GM18507 (cell line): ENCODE data around the gene PHLPP1.
"Not testable (repeated sequence)": the region's sequence is repeated elsewhere in the genome, so short reads cannot be mapped to it uniquely, and the experiment has no call there.

ENCODE experiments used
- DNase-seq: peaks from one replicate; pipeline ENCODE4 v3.0.0; 2011; ENCODE audit warnings: low read depth; ENCODE audit not compliant: insufficient read length; ENCODE audit errors: extremely low spot score
- FAIRE-seq: peaks from 2 replicates; lab custom pipeline; 2011; peaks lifted over from hg19 to GRCh38; lab: Jason Lieb, UNC

The PHLPP1 gene

DNA sequence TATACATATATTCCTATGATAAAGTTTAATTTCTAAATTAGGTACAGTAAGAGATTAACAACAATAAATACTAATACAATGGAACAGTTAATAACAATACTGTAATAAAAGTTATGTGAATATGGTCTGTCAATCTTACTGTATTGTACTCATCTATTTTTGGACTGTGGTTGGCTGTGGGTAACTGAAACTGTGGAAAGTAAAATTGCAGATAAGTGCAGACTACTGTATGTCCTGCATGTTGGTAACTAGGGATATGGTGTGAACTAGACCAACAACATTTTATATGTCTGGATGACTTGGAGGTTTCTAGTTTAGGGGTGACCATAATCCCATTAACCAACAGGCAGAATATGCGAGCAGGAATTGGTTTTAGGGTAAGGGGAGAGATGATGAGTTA, 23.3 kb downstream of the PHLPP1 start:
- DNase-seq, result no peak
- FAIRE-seq, result no peak

- FAIRE-seq, result no peak
- no peak for DNase-seq
Measured at GRCh38 chr18:62739911-62740310, 24.6 kb downstream of the PHLPP1 start.

GRCh38 chr18:62740650-62741049, 25.3 kb downstream of the PHLPP1 start:
- FAIRE-seq, result not testable (repeated sequence)

GRCh38 chr18:62741118-62741566, 25.8 kb downstream of the PHLPP1 start:
- FAIRE-seq, result no peak
- no peak for DNase-seq

More at GRCh38 chr18:62740650-62741049, 25.3 kb downstream of the PHLPP1 start:
- not testable (repeated sequence) for DNase-seq

GRCh38 chr18:62741584-62741983, 26.2 kb downstream of the PHLPP1 start:
- DNase-seq (no peak), FAIRE-seq (no peak)

DNA sequence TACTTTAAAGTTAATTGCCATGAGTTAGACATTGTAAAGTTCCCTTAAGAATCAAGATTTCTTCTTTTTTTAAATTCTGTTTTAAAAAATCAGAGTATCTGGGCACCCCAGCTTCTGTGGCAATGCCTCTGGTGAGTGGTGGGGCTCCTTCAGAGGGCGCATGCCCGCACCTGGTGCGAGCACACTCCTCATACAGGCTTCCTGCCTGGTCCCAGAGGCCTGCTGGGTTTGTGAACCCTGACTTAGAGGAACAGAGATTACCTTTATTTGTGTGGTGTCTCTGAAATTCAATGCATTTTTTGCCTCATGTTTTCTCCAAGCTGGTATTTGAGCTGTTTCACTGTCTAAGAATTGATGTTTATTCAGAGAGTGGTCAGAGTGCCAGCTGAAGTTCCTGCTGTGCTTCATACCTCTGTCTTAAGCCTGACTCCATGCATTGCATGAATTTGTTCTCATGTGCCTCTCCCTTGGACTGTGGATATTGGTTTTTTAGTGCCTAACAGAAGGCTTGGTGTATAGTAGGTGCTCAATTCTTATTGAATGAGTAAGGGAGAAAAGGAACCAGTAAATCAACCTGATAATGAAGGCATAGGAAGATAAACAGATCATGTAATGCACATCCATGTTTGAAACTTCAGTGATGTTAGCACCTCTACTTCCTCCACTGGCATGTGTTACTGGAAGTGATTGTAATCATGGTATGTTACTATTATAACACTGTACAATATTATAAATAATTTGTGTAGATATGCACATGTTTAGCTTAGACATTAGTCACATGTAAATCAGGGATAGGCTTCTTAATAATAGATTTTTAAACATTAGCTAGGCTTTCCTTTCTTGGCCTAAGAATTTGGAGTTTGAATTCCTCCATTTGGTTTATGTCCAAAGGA, 29.0 kb downstream of the PHLPP1 start:
- FAIRE-seq (peak; percentile 68), DNase-seq (no peak)

DNA sequence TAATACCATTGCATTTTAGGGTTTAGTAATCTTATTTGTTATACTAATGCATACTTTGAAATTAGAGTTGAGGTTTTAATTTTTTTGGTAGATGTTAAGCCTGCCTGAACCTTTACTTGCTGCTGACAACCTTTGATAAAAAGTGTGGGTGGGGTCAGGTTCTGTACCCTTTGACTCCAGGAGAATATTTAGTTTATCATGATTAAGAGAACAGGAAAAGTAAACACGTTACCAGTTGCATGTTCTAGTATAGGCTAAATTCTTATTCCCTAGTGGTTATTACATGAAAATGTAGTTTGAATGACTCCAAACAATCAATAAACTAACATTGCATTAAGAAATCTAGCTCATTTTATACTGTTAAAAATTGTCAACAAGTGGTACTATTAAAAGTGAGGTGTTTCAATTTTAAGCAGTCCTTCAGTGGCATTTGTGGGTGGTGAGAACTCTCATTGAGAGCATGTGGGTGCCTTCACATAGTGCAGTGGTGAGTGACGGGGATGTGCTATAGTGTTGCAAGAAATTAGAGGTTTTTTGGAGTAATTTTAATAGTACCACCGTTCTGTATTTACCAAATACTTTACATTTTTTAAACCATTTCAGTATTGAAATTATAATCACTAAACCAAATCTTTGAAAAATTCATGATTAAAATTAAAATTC, 29.9 kb downstream of the PHLPP1 start:
- no peak for FAIRE-seq
- no peak for DNase-seq

GRCh38 chr18:62749389-62749788, 34.0 kb downstream of the PHLPP1 start:
- FAIRE-seq (no peak), DNase-seq (no peak)

GRCh38 chr18:62751341-62751821, 36.0 kb downstream of the PHLPP1 start:
- FAIRE-seq, result no peak
- no peak for DNase-seq

- no peak for DNase-seq
- FAIRE-seq, result no peak
Measured at GRCh38 chr18:62751977-62752376, 36.6 kb downstream of the PHLPP1 start.

DNA sequence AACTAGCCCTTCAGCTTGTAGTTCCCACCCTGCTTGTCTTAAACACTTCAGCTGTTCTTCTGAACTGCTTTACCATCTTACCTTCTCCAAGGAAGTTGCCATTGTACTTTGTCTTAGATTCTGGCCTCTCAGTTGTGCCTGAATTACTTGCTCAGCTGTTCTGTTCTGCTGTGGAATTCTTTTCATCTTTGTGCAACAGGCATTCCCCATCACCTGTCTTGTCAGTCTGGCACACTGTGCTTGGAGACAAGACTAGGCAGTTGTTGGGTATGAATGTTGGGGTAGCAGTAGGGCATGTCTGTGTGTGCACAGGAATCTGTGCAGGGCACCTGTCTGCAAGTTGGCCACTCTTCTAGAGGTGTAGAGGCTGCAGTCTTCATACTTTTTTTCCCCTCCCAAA, 38.7 kb downstream of the PHLPP1 start:
- no peak for FAIRE-seq
- no peak for DNase-seq

GRCh38 chr18:62755454-62755853, 40.1 kb downstream of the PHLPP1 start:
- DNase-seq (no peak), FAIRE-seq (no peak)

DNA sequence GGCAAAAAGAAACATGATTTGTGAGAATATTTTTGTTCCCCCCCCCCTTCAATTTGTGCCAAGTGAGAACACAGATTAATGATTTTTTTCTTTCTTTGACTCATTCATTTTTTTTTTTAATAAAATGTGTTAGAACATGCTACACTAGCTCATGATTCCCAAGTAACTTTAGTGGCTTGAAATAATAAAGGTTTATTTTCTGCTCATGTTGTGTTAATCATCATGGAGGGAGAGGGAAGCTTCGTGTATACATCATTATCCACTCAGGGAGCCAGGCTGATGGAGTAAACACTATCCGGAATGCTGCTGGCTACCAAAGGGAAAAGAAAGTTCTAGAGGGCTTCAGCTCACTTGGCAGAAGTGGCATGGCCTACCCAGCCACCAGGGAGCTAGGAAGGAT, 40.6 kb downstream of the PHLPP1 start:
- FAIRE-seq (no peak), DNase-seq (no peak)

GRCh38 chr18:62757399-62758010, 42.2 kb downstream of the PHLPP1 start:
- DNase-seq (no peak), FAIRE-seq (no peak)

DNA sequence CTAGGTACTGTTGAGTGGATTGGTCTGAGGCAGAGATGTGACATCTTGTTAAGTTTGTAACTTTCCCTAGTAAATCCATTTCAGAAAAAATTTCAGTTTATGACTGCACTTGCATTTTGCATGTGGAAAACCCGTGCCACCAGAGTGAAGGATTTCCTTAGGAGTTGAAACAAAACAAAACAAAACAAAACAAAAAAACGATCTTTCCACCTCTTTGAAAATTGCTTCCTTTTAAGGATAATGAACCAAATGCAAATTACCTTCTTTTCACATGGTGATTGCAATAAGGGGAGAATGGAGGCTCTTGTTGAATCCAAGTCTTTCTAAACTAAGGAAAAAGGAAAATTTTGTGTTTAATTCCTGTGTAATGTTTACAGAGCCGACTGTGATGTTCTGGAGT, 43.2 kb downstream of the PHLPP1 start:
- DNase-seq (no peak), FAIRE-seq (no peak)

DNA sequence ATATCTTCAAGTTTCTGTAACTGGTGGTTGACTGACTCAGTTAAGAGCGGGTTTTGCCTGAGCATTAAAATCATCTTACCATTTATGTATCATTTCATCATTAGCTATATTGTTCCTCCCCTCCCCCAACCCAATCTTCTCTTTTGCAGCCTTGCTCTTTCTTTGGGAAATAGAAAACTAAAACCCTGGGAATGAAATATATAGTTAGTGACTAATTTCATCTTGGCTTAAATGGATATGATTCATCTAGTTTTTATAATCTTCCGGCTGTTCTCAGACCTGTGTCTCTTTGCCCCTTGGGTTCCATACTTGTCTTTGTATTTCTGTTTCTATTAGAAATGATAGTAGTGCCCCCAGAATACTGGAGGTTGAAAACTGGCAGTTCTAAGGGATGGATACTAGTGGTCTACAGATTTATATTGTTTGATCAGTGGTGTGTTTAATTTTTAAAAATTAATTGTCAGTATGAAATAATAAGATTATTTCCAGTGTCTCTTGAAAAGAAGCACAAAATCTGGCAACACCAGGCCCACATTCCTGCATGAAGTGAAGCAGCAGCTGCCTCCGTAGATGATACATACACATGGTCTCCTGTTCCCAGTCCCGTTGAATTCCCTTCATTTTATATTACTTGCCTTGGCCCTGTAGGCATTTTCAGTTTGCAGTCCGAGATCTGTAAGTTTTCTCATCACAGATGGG, 44.5 kb downstream of the PHLPP1 start:
- FAIRE-seq (no peak), DNase-seq (no peak)

GRCh38 chr18:62760403-62760734, 45.0 kb downstream of the PHLPP1 start:
- DNase-seq, result no peak
- FAIRE-seq, result no peak

DNA sequence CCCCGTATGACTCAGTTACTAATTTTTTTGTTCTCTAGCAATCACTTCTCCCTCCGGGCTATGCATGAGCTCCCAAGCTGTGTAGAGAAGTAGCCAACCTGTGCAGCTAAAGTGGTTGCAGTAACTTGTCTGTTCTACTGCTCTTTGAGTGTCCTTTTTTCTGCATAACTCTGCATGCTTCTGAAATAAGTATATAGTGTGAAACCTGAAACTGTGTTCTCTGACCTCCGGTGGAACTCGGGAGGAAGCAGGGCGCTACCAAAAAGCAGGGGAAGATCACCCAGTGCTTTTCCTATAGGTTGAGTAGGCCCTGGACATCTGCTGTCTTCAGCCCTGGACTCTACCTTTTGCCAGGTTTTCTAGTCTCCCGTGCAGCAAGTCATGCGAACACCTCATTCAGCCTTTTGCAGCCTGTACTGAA, 47.8 kb downstream of the PHLPP1 start:
- no peak for FAIRE-seq

GRCh38 chr18:62766266-62766665, 50.9 kb downstream of the PHLPP1 start:
- DNase-seq (no peak), FAIRE-seq (no peak)

More for the DNA sequence above, 47.8 kb downstream of the PHLPP1 start:
- DNase-seq, result no peak

DNA sequence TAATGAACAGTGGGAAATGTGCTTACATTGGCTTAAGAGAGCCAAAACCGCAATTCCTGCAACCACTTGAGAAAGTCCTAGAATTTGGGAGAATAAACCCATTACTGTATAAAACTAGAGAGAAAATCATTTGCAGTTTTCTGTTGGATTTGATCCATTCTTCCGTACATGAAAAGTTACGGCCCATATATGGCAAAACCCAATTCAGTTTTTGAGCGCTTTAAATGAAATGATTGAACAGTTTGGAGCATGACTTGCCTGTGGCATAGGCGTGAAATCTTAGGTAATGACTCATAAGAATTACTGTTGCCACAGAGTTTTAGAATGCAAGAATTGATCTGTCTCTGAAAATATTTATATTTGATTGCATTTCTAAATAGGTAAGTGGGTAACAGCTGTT, 52.0 kb downstream of the PHLPP1 start:
- FAIRE-seq, result no peak
- DNase-seq, result no peak
